ENCODE results near the gene GARIN5A.

- TF ChIP-seq CTCF (IDR thresholded peaks at IDR 0.05; ENCODE audit: poor library complexity) = no peak
- no peak for TF ChIP-seq EZH2phosphoT487 (IDR thresholded peaks at IDR 0.05; ENCODE audit: low read depth, severe bottlenecking, unreplicated experiment)
These were observed 24.1 kb upstream of the GARIN5A start for GRCh38 chr19:50500753-50501151.

All from hepatocyte (in vitro differentiated cells).